H9 (cell line): ENCODE results near the gene ANKFY1. TPM values are rescaled to one million over a fixed set of nuclear protein-coding genes. Genes with fewer than 3 reads are reported as not detected.

Source experiments
- DNase-seq: peaks from one replicate; pipeline ENCODE4 v3.0.0-alpha.2; 2017
- H2AFZ ChIP-seq: one replicate; pipeline ENCODE4 v1.6.1; 2013; ENCODE audit warnings: mild to moderate bottlenecking, low read length, control low read depth, moderate library complexity
- H2AK5ac ChIP-seq: 2 replicates; pipeline ENCODE4 v1.6.1; 2013; ENCODE audit warnings: low read length, control low read depth, mixed read lengths; ENCODE audit not compliant: insufficient read length
- H2BK120ac ChIP-seq: one replicate; pipeline ENCODE4 v1.6.1; 2013; ENCODE audit warnings: low read depth, mild to moderate bottlenecking, low read length, control low read depth, inconsistent platforms; ENCODE audit not compliant: poor library complexity, severe bottlenecking
- H2BK12ac ChIP-seq: 2 replicates; pipeline ENCODE4 v1.6.1; 2013; ENCODE audit warnings: low read length, control low read depth, mixed read lengths, low read depth; ENCODE audit not compliant: insufficient read length
- H2BK15ac ChIP-seq: 2 replicates; pipeline ENCODE4 v1.6.1; 2013; ENCODE audit warnings: low read depth, low read length, control low read depth
- H2BK20ac ChIP-seq: one replicate; pipeline ENCODE4 v1.6.1; 2013; ENCODE audit warnings: low read depth, mild to moderate bottlenecking, low read length, control low read depth, inconsistent platforms; ENCODE audit not compliant: poor library complexity, severe bottlenecking
- H2BK5ac ChIP-seq: 2 replicates; pipeline ENCODE4 v1.6.1; 2013; ENCODE audit warnings: low read length, control low read depth, mixed read lengths; ENCODE audit not compliant: insufficient read length
- H3K14ac ChIP-seq: 2 replicates; pipeline ENCODE4 v1.6.1; 2013; ENCODE audit warnings: low read length, control low read depth; ENCODE audit not compliant: insufficient read depth
- H3K18ac ChIP-seq: 2 replicates; pipeline ENCODE4 v1.6.1; 2013; ENCODE audit warnings: low read depth, mild to moderate bottlenecking, mixed read lengths, low read length, control low read depth; ENCODE audit not compliant: insufficient read length
- H3K23ac ChIP-seq: 2 replicates; pipeline ENCODE4 v1.6.1; 2013; ENCODE audit warnings: low read length, control low read depth, mixed read lengths, low read depth; ENCODE audit not compliant: insufficient read length
- H3K23me2 ChIP-seq: 2 replicates; pipeline ENCODE4 v1.6.1; 2013; ENCODE audit warnings: low read depth, mild to moderate bottlenecking, mixed read lengths, low read length, control low read depth; ENCODE audit not compliant: insufficient read length, poor library complexity, severe bottlenecking
- H3K27ac ChIP-seq: 2 replicates; pipeline ENCODE4 v1.5.1; 2013; ENCODE audit warnings: low read length, control low read depth, mixed read lengths, low read depth; ENCODE audit not compliant: insufficient read length
- H3K27me3 ChIP-seq: 2 replicates; pipeline ENCODE4 v1.6.1; 2013; ENCODE audit warnings: low read length, control low read depth, inconsistent platforms; ENCODE audit not compliant: insufficient read depth
- H3K4ac ChIP-seq: 2 replicates; pipeline ENCODE4 v1.6.1; 2013; ENCODE audit warnings: low read depth, mild to moderate bottlenecking, control low read depth, inconsistent platforms, low read length, moderate library complexity
- H3K4me1 ChIP-seq: 2 replicates; pipeline ENCODE4 v1.6.1; 2013; ENCODE audit warnings: low read length, control low read depth, inconsistent platforms; ENCODE audit not compliant: insufficient read depth
- H3K4me2 ChIP-seq: 2 replicates; pipeline ENCODE4 v1.6.1; 2013; ENCODE audit warnings: low read length, control low read depth, mixed read lengths; ENCODE audit not compliant: insufficient read length, insufficient read depth
- H3K56ac ChIP-seq: 2 replicates; pipeline ENCODE4 v1.6.1; 2013; ENCODE audit warnings: low read depth, mild to moderate bottlenecking, mixed read lengths, low read length, control low read depth; ENCODE audit not compliant: insufficient read length
- H3K79me1 ChIP-seq: 2 replicates; pipeline ENCODE4 v1.6.1; 2013; ENCODE audit warnings: low read depth, mild to moderate bottlenecking, moderate library complexity, low read length, control low read depth, inconsistent platforms; ENCODE audit not compliant: insufficient read depth, poor library complexity, severe bottlenecking
- H3K79me2 ChIP-seq: 2 replicates; pipeline ENCODE4 v1.6.1; 2013; ENCODE audit warnings: low read length, control low read depth, inconsistent platforms; ENCODE audit not compliant: insufficient read depth
- H3K9ac ChIP-seq: 2 replicates; pipeline ENCODE4 v1.6.1; 2013; ENCODE audit warnings: low read length, control low read depth, mixed read lengths; ENCODE audit not compliant: insufficient read length; ENCODE audit errors: extremely low read depth
- H3K9me3 ChIP-seq: one replicate; pipeline ENCODE4 v1.6.1; 2013; ENCODE audit warnings: low read depth, low read length, inconsistent platforms; ENCODE audit not compliant: control insufficient read depth
- H3T11ph ChIP-seq: one replicate; pipeline ENCODE4 v1.6.1; 2013; ENCODE audit warnings: mild to moderate bottlenecking, low read length, control low read depth, inconsistent platforms
- H4K20me1 ChIP-seq: one replicate; pipeline ENCODE4 v1.6.1; 2013; ENCODE audit not compliant: control insufficient read depth, insufficient read length, insufficient read depth
- H4K5ac ChIP-seq: 2 replicates; pipeline ENCODE4 v1.6.1; 2013; ENCODE audit warnings: low read depth, mild to moderate bottlenecking, mixed read lengths, low read length, control low read depth; ENCODE audit not compliant: insufficient read length
- H4K8ac ChIP-seq: replicated peaks from 2 replicates; pipeline ENCODE4 v1.6.1; 2013; ENCODE audit warnings: low read length, control low read depth, mixed read lengths, low read depth; ENCODE audit not compliant: insufficient read length
- H4K91ac ChIP-seq: 2 replicates; pipeline ENCODE4 v1.6.1; 2013; ENCODE audit warnings: low read depth, mild to moderate bottlenecking, moderate library complexity, mixed read lengths, low read length, control low read depth; ENCODE audit not compliant: insufficient read length
- H3K27ac Mint-ChIP-seq, 3 experiments: 2 replicates in 2 of 3; 3 replicates in 1 of 3; pipeline ENCODE4 v1.8.0; 2020 to 2021; ENCODE audit warnings: mixed read lengths in 3 of 3, mild to moderate bottlenecking in 1 of 3, moderate library complexity in 1 of 3
- H3K27me3 Mint-ChIP-seq: 2 replicates; pipeline ENCODE4 v1.8.0; 2021; ENCODE audit warnings: low read depth, mild to moderate bottlenecking, moderate library complexity, mixed read lengths
- H3K36me3 Mint-ChIP-seq, 3 experiments: 2 replicates in 2 of 3; 3 replicates in 1 of 3; pipeline ENCODE4 v1.8.0; 2020 to 2021; ENCODE audit warnings: low read depth in 3 of 3, mixed read lengths in 3 of 3; ENCODE audit not compliant: insufficient read depth in 1 of 3
- H3K4me1 Mint-ChIP-seq, 2 experiments: 2 replicates each; pipeline ENCODE4 v1.8.0; 2020; ENCODE audit warnings: mixed read lengths in 2 of 2
- H3K4me3 Mint-ChIP-seq, 2 experiments: 2 replicates in 1 of 2; 3 replicates in 1 of 2; pipeline ENCODE4 v1.8.0; 2020 to 2021; ENCODE audit warnings: mild to moderate bottlenecking in 2 of 2, mixed read lengths in 2 of 2, moderate library complexity in 1 of 2
- H3K9me3 Mint-ChIP-seq, 2 experiments: 2 replicates in 1 of 2; 3 replicates in 1 of 2; pipeline ENCODE4 v1.8.0; 2020; ENCODE audit warnings: mild to moderate bottlenecking in 2 of 2, mixed read lengths in 2 of 2, moderate library complexity in 1 of 2
- CTCF ChIP-seq: fragments of 200-600 bp; sonication (generic); conservative IDR thresholded peaks from 3 replicates; pipeline ENCODE4 v1.8.0; 2021; ENCODE audit warnings: antibody characterized with exemption, mild to moderate bottlenecking
- WGBS: extraction: QIAGEN DNeasy Blood & Tissue Kit; methylation state at CpG from one replicate; pipeline ENCODE4 v1.1.7; 2013; ENCODE audit warnings: missing lambda C conversion rate, low lambda C conversion rate, mixed read lengths; ENCODE audit not compliant: insufficient read length; ENCODE audit errors: extremely low coverage; 5-methylcytosine and 5-hydroxymethylcytosine counted together
- total RNA-seq: library from RNA; stranded (reverse); gene quantifications from 2 replicates; pipeline ENCODE4 v1.2.1, GENCODE V29; 2021

ANKFY1 gene
- total RNA-seq, 1 experiment from 2014 or later = 51.9 TPM

GRCh38 chr17:4163951-4164350 is 99.8 kb downstream of the ANKFY1 start:
- H3K23ac ChIP-seq = no peak overlapping the region
- no peak for TF ChIP-seq CTCF
- no CpG with 5 or more reads among the region's 6 CpGs for whole genome bisulfite sequencing
- Mint-ChIP-seq H3K9me3 (no peaks in the 10 kb centered on the region), H3K27ac (peak overlapping the region in 2 of 3 experiments; percentile 68 to 73; a peak in 3 of 7 replicates), H3K27me3 (peaks cover 2% of the 10 kb centered on the region; the same call in 1 of the 2 replicates), H3K4me1 (peaks cover 18 to 26% of the 10 kb centered on the region in 2 experiments), H3K4me3 (no peak overlapping the region), H3K36me3 (peaks cover 8 to 41% (median 40%) of the 10 kb centered on the region in 3 experiments; a peak in 6 of 7 replicates)
- H2AFZ ChIP-seq = no peak overlapping the region
- no peak overlapping the region for H3K14ac ChIP-seq
- H4K20me1 ChIP-seq = no peaks in the 10 kb centered on the region
- DNase-seq = no peak
- no peaks in the 10 kb centered on the region for H3K79me1 ChIP-seq
- H3K23me2 ChIP-seq = no peaks in the 10 kb centered on the region
- H3K79me2 ChIP-seq = no peaks in the 10 kb centered on the region
- H3K4me1 ChIP-seq = no peaks in the 10 kb centered on the region
- H3T11ph ChIP-seq = no peak overlapping the region
- no peak overlapping the region for H2BK5ac ChIP-seq
- H4K8ac ChIP-seq = no peak overlapping the region
- no peak overlapping the region for H3K4ac ChIP-seq
- H3K18ac ChIP-seq = no peak overlapping the region
- no peak overlapping the region for H2BK120ac ChIP-seq
- H2BK15ac ChIP-seq = no peak overlapping the region
- no peak overlapping the region for H2AK5ac ChIP-seq
- H3K27ac ChIP-seq = no peak overlapping the region
- no peak overlapping the region for H2BK20ac ChIP-seq
- H3K9me3 ChIP-seq = no peaks in the 10 kb centered on the region
- no peak overlapping the region for H3K4me2 ChIP-seq
- H4K91ac ChIP-seq = no peak overlapping the region
- H3K27me3 ChIP-seq = no peaks in the 10 kb centered on the region
- no peak overlapping the region for H2BK12ac ChIP-seq
- no peak overlapping the region for H3K56ac ChIP-seq
- no peak overlapping the region for H4K5ac ChIP-seq
- no peak overlapping the region for H3K9ac ChIP-seq
